Measurements from ENCODE around the gene PLCH1.

PLCH1 gene

GRCh38 chr3:155364492-155364891 lies 380.4 kb downstream of the PLCH1 start:
- TF ChIP-seq ARNTL (CRISPR knock-in tag; IDR thresholded peaks at IDR 0.05; ENCODE audit: borderline replicate concordance, low read depth) (no peak), SNAI2 (CRISPR knock-in tag; IDR thresholded peaks at IDR 0.05) (no peak), RARB (CRISPR knock-in tag; IDR thresholded peaks at IDR 0.05) (no peak), ZC3H10 (CRISPR knock-in tag; IDR thresholded peaks at IDR 0.05) (no peak), TCF4 (CRISPR knock-in tag; IDR thresholded peaks at IDR 0.05; ENCODE audit: borderline replicate concordance) (no peak), CREB5 (CRISPR knock-in tag; IDR thresholded peaks at IDR 0.05; ENCODE audit: low read depth) (no peak), PATZ1 (CRISPR knock-in tag; IDR thresholded peaks at IDR 0.05; ENCODE audit: borderline replicate concordance) (no peak), CSRNP3 (CRISPR knock-in tag; IDR thresholded peaks at IDR 0.05) (no peak), OSR1 (CRISPR knock-in tag; IDR thresholded peaks at IDR 0.05) (no peak), ZNF565 (CRISPR knock-in tag; conservative IDR thresholded peaks at IDR 0.05; ENCODE audit: low read depth) (no peak)
- ATAC-seq = no peak

- TF ChIP-seq POU6F1 (CRISPR knock-in tag; IDR thresholded peaks at IDR 0.05; ENCODE audit: borderline replicate concordance, low read depth) (no peak), ZFP30 (CRISPR knock-in tag; IDR thresholded peaks at IDR 0.05) (no peak), ZNF565 (CRISPR knock-in tag; conservative IDR thresholded peaks at IDR 0.05; ENCODE audit: low read depth) (no peak), TCF4 (CRISPR knock-in tag; IDR thresholded peaks at IDR 0.05; ENCODE audit: borderline replicate concordance) (no peak), ZC3H10 (CRISPR knock-in tag; IDR thresholded peaks at IDR 0.05) (no peak), ESRRG (CRISPR knock-in tag; IDR thresholded peaks at IDR 0.05) (no peak), ZFP3 (CRISPR knock-in tag; IDR thresholded peaks at IDR 0.05) (no peak), ZNF8 (CRISPR knock-in tag; IDR thresholded peaks at IDR 0.05) (no peak), ISL1 (CRISPR knock-in tag; IDR thresholded peaks at IDR 0.05) (no peak), BACH2 (CRISPR knock-in tag; IDR thresholded peaks at IDR 0.05; ENCODE audit: borderline replicate concordance) (no peak), CSDC2 (CRISPR knock-in tag; IDR thresholded peaks at IDR 0.05) (no peak), ARNTL (CRISPR knock-in tag; IDR thresholded peaks at IDR 0.05; ENCODE audit: borderline replicate concordance, low read depth) (no peak), TOX (CRISPR knock-in tag; IDR thresholded peaks at IDR 0.05; ENCODE audit: borderline replicate concordance) (no peak), GLIS3 (CRISPR knock-in tag; IDR thresholded peaks at IDR 0.05) (no peak), TSHZ2 (CRISPR knock-in tag; IDR thresholded peaks at IDR 0.05) (no peak), PATZ1 (CRISPR knock-in tag; IDR thresholded peaks at IDR 0.05; ENCODE audit: borderline replicate concordance) (no peak), CREB5 (CRISPR knock-in tag; IDR thresholded peaks at IDR 0.05; ENCODE audit: low read depth) (no peak), PPARA (CRISPR knock-in tag; IDR thresholded peaks at IDR 0.05; ENCODE audit: borderline replicate concordance) (no peak)
- ATAC-seq = no peak
Measured at GRCh38 chr3:155363690-155364070, 381.2 kb downstream of the PLCH1 start.
